Endothelial cell of umbilical vein (primary cell): Measurements from ENCODE around the gene ACOD1. TPM values are rescaled to one million over a fixed set of nuclear protein-coding genes. Genes with fewer than 3 reads are reported as not detected.

ENCODE experiments used
- BruUV-seq: library from RNA; stranded (reverse); fragments of 400-500 nt; replicated peaks from 2 replicates; lab custom pipeline; 2021; lab: Mats Ljungman, UMichigan
- CTCF ChIA-PET: fragments of 300-600, 350-600 bp; sonication (Branson Sonifier 250); formaldehyde crosslinking; loops from one replicate; lab custom pipeline; 2021; ENCODE audit warnings: antibody characterized with exemption, inconsistent platforms; lab: Charles Lee
- POLR2A ChIA-PET: fragments of 300-600, 350-600 bp; sonication (Branson Sonifier 250); formaldehyde crosslinking; loops from one replicate; lab custom pipeline; 2021; ENCODE audit warnings: antibody characterized with exemption, inconsistent platforms; lab: Charles Lee
- DNase-seq: peaks from one replicate; pipeline ENCODE4 v3.0.0-alpha.2; 2011; ENCODE audit warnings: low read depth, low spot score
- FAIRE-seq: peaks from 2 replicates; lab custom pipeline; 2011; peaks lifted over from hg19 to GRCh38; lab: Jason Lieb, UNC
- H2AFZ ChIP-seq: 2 replicates; pipeline ENCODE4 v1.6.0; 2012; ENCODE audit warnings: low read depth, low read length, control low read depth, inconsistent platforms
- H3K27ac ChIP-seq: 2 replicates; pipeline ENCODE4 v1.5.1; 2011; ENCODE audit warnings: low read depth, mild to moderate bottlenecking, control low read depth, low read length, moderate library complexity; ENCODE audit not compliant: insufficient read depth
- H3K27me3 ChIP-seq, 2 experiments: 2 replicates each; pipeline versions ENCODE4 v1.6.0 to v1.6.1; 2011; ENCODE audit warnings: low read length in 2 of 2, mixed read lengths in 1 of 2; ENCODE audit not compliant: control insufficient read depth in 2 of 2, insufficient read depth in 2 of 2
- H3K36me3 ChIP-seq, 2 experiments: 2 replicates in 1 of 2; 3 replicates in 1 of 2; pipeline ENCODE4 v1.5.1; 2011; ENCODE audit warnings: low read length in 2 of 2, mild to moderate bottlenecking in 1 of 2, moderate library complexity in 1 of 2; ENCODE audit not compliant: control insufficient read depth in 2 of 2, insufficient read depth in 2 of 2; ENCODE audit errors: extremely low read depth in 1 of 2
- H3K4me1 ChIP-seq: 3 replicates; pipeline ENCODE4 v1.5.1; 2011; ENCODE audit warnings: mild to moderate bottlenecking, low read length; ENCODE audit not compliant: control insufficient read depth, insufficient read depth; ENCODE audit errors: extremely low read depth
- H3K4me2 ChIP-seq: 2 replicates; pipeline ENCODE4 v1.6.1; 2011; ENCODE audit warnings: low read length, control low read depth, mixed read lengths; ENCODE audit not compliant: insufficient read depth
- H3K4me3 ChIP-seq, 3 experiments: fragments of 200-600 bp in 1 of 3; sonication (generic), shearing (Covaris generic) in 1 of 3; replicated peaks in 1 of 3; 2 replicates each; pipeline ENCODE4 v1.5.1; 2011 to 2016; ENCODE audit warnings: control low read depth in 3 of 3, low read length in 3 of 3, mild to moderate bottlenecking in 2 of 3, inconsistent platforms in 1 of 3, low read depth in 1 of 3, moderate library complexity in 1 of 3; ENCODE audit not compliant: insufficient read depth in 1 of 3
- H3K79me2 ChIP-seq: 2 replicates; pipeline ENCODE4 v1.6.0; 2012; ENCODE audit warnings: low read length, inconsistent platforms; ENCODE audit not compliant: control insufficient read depth, insufficient read depth
- H3K9ac ChIP-seq: replicated peaks from 2 replicates; pipeline ENCODE3; 2011; ENCODE audit warnings: low read length, control low read depth; ENCODE audit not compliant: insufficient read depth; ENCODE audit errors: extremely low read depth
- H3K9me1 ChIP-seq: replicated peaks from 3 replicates; pipeline ENCODE4 v1.6.0; 2011; ENCODE audit warnings: mild to moderate bottlenecking, low read length; ENCODE audit not compliant: control insufficient read depth, insufficient read depth; ENCODE audit errors: extremely low read depth
- H3K9me3 ChIP-seq: replicated peaks from 2 replicates; pipeline ENCODE4 v1.5.1; 2012; ENCODE audit warnings: low read length, inconsistent platforms; ENCODE audit not compliant: control insufficient read depth, insufficient read depth
- H4K20me1 ChIP-seq: replicated peaks from 2 replicates; pipeline ENCODE3; 2011; ENCODE audit warnings: mild to moderate bottlenecking, low read length; ENCODE audit not compliant: control insufficient read depth, insufficient read depth; ENCODE audit errors: extremely low read depth
- EZH2 ChIP-seq: IDR thresholded peaks from 2 replicates; pipeline ENCODE4 v1.6.1; 2012; ENCODE audit warnings: borderline replicate concordance, low read depth, mild to moderate bottlenecking, moderate library complexity, low read length, inconsistent platforms; ENCODE audit not compliant: severe bottlenecking
- FOS ChIP-seq: IDR thresholded peaks from 2 replicates; pipeline ENCODE4 v1.6.1; 2011; ENCODE audit warnings: mild to moderate bottlenecking, low read length, moderate library complexity, borderline replicate concordance; ENCODE audit not compliant: insufficient read depth
- GATA2 ChIP-seq: IDR thresholded peaks from 2 replicates; pipeline ENCODE4 v1.7.0; 2011; ENCODE audit warnings: low read depth, mild to moderate bottlenecking, moderate library complexity, mixed read lengths, low read length; ENCODE audit not compliant: insufficient read length, insufficient read depth
- JUN ChIP-seq: IDR thresholded peaks from 2 replicates; pipeline ENCODE4 v1.6.1; 2011; ENCODE audit warnings: borderline replicate concordance, low read depth; ENCODE audit not compliant: insufficient read length, insufficient read depth
- MYC ChIP-seq: IDR thresholded peaks from one replicate; pipeline ENCODE4 v1.6.1; 2011; ENCODE audit warnings: mild to moderate bottlenecking, low read depth, low read length
- POLR2A ChIP-seq: IDR thresholded peaks from 2 replicates; pipeline ENCODE4 v1.6.1; 2012; ENCODE audit warnings: low read depth, mild to moderate bottlenecking, control low read depth, low read length
- POLR2AphosphoS5 ChIP-seq: IDR thresholded peaks from 2 replicates; pipeline ENCODE4 v1.6.1; 2012; ENCODE audit warnings: low read depth, mild to moderate bottlenecking, control low read depth, low read length, moderate library complexity; ENCODE audit not compliant: insufficient read depth
- dilution Hi-C: fragments of 300-500 bp; cut with MboI; formaldehyde crosslinking; loops from one replicate; pipeline ENCODE4 v1.15.0; 2019; ENCODE audit warnings: low sequenced_read_pairs; ENCODE audit not compliant: extremely low pct_ligation_motif_present
- intact Hi-C: fragments of 100-400 bp; cut with micrococcal nuclease; formaldehyde crosslinking; loops from one replicate; pipeline ENCODE4 v1.10.0; 2022
- polyA plus RNA-seq, 4 experiments: library from polyadenylated mRNA; depleted of rRNA in 3 of 4; stranded (reverse) in 3 of 4; unstranded in 1 of 4; fragments of >200 nt; gene quantifications; 2 replicates each; pipeline versions ENCODE4 v1.2.1 to v1.2.3, GENCODE V29; 2011 to 2012; ENCODE audit warnings: missing spikeins in 1 of 4
- total RNA-seq: library from RNA; stranded (reverse); gene quantifications from 2 replicates; pipeline ENCODE4 v1.2.3, GENCODE V29; 2021
- TF ChIP-seq, protein P1 (sequence below): IDR thresholded peaks from 2 replicates; pipeline ENCODE4 v1.6.1; 2011; ENCODE audit not compliant: insufficient read depth, insufficient read length
- TF ChIP-seq, protein P2 (sequence below), 2 donors: IDR thresholded peaks; 1 replicate in 1 of 2; 2 replicates in 1 of 2; pipeline ENCODE4 v1.5.1; 2011; ENCODE audit warnings: low read length in 2 of 2, mild to moderate bottlenecking in 2 of 2, moderate library complexity in 2 of 2, control low read depth in 1 of 2, inconsistent platforms in 1 of 2, low read depth in 1 of 2; ENCODE audit not compliant: insufficient read depth in 1 of 2; ENCODE audit errors: extremely low read depth in 1 of 2

The ACOD1 gene
- total and polyA plus RNA-seq, 2 donors (not counting 3 experiments of a cell fraction or from before 2014, with no cell fraction given) = not detected

DNA sequence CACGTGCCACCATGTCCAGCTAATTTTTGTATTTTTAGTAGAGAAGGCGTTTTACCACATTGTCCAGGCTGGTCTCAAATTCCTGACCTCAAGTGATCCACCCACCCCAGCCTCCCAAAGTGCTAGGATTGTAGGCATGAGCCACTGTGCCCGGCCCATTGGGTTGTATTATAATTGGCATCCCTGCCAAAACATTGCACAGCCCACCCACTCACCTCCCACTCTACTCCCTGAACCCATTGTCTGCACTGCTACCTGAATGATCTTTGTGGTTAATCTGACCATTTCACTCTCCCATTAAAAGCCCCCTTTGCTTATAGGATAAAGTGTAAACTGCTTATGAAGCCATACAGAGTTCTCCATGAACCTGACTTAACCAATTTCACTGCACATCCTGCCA, 35.8 kb upstream of the ACOD1 start:
- Histone ChIP-seq H3K4me1 (no peaks in the 10 kb centered on the region), H3K36me3 (no peaks in the 10 kb centered on the region), H2AFZ (no peak overlapping the region), H3K4me2 (no peak overlapping the region), H3K9me1 (no peaks in the 10 kb centered on the region), H3K27me3 (peaks cover 0 to 4% of the 10 kb centered on the region in 2 experiments), H4K20me1 (no peaks in the 10 kb centered on the region), H3K9me3 (no peaks in the 10 kb centered on the region), H3K9ac (no peak overlapping the region), H3K4me3 (no peak overlapping the region), H3K79me2 (no peaks in the 10 kb centered on the region), H3K27ac (no peak overlapping the region)
- DNase-seq (no peak), FAIRE-seq (no peak)
- dilution Hi-C loops (no loop called here), intact Hi-C loops (no loop called here)
- POLR2A ChIA-PET = no interaction called here
- CTCF ChIA-PET = interaction anchor here (1.2 kb wide), 1 partner anchor 9 kb away, joined by 3 read pairs; no protein-coding TSS in a partner anchor
- no peak for TF ChIP-seq MYC
- TF ChIP-seq JUN = no peak
- TF ChIP-seq EZH2 = no peak
- no peak for TF ChIP-seq GATA2
- TF ChIP-seq, protein P1, sequence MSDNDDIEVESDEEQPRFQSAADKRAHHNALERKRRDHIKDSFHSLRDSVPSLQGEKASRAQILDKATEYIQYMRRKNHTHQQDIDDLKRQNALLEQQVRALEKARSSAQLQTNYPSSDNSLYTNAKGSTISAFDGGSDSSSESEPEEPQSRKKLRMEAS = no peak
- TF ChIP-seq FOS = no peak
- TF ChIP-seq, protein P2, sequence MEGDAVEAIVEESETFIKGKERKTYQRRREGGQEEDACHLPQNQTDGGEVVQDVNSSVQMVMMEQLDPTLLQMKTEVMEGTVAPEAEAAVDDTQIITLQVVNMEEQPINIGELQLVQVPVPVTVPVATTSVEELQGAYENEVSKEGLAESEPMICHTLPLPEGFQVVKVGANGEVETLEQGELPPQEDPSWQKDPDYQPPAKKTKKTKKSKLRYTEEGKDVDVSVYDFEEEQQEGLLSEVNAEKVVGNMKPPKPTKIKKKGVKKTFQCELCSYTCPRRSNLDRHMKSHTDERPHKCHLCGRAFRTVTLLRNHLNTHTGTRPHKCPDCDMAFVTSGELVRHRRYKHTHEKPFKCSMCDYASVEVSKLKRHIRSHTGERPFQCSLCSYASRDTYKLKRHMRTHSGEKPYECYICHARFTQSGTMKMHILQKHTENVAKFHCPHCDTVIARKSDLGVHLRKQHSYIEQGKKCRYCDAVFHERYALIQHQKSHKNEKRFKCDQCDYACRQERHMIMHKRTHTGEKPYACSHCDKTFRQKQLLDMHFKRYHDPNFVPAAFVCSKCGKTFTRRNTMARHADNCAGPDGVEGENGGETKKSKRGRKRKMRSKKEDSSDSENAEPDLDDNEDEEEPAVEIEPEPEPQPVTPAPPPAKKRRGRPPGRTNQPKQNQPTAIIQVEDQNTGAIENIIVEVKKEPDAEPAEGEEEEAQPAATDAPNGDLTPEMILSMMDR (IDR thresholded peaks at IDR 0.05; ENCODE audit: extremely low read depth in 1 of 2, insufficient read depth in 1 of 2, low read depth in 1 of 2, low read length in 2 of 2) = no peak
- no peak for TF ChIP-seq POLR2A
- TF ChIP-seq POLR2AphosphoS5 = no peak
- no TSS peak for BruUV-seq
